ENCODE measurements around the gene PFAS. TPM values are rescaled to one million over a fixed set of nuclear protein-coding genes. Genes with fewer than 3 reads are reported as not detected.

Gene PFAS, protein sequence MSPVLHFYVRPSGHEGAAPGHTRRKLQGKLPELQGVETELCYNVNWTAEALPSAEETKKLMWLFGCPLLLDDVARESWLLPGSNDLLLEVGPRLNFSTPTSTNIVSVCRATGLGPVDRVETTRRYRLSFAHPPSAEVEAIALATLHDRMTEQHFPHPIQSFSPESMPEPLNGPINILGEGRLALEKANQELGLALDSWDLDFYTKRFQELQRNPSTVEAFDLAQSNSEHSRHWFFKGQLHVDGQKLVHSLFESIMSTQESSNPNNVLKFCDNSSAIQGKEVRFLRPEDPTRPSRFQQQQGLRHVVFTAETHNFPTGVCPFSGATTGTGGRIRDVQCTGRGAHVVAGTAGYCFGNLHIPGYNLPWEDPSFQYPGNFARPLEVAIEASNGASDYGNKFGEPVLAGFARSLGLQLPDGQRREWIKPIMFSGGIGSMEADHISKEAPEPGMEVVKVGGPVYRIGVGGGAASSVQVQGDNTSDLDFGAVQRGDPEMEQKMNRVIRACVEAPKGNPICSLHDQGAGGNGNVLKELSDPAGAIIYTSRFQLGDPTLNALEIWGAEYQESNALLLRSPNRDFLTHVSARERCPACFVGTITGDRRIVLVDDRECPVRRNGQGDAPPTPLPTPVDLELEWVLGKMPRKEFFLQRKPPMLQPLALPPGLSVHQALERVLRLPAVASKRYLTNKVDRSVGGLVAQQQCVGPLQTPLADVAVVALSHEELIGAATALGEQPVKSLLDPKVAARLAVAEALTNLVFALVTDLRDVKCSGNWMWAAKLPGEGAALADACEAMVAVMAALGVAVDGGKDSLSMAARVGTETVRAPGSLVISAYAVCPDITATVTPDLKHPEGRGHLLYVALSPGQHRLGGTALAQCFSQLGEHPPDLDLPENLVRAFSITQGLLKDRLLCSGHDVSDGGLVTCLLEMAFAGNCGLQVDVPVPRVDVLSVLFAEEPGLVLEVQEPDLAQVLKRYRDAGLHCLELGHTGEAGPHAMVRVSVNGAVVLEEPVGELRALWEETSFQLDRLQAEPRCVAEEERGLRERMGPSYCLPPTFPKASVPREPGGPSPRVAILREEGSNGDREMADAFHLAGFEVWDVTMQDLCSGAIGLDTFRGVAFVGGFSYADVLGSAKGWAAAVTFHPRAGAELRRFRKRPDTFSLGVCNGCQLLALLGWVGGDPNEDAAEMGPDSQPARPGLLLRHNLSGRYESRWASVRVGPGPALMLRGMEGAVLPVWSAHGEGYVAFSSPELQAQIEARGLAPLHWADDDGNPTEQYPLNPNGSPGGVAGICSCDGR (N-terminal part only)
- total RNA-seq, result 10 to 100 TPM in 3 of 4 donors, 1 to 10 TPM in 1; 8.7 to 23.0 (median 17.9) TPM

DNA sequence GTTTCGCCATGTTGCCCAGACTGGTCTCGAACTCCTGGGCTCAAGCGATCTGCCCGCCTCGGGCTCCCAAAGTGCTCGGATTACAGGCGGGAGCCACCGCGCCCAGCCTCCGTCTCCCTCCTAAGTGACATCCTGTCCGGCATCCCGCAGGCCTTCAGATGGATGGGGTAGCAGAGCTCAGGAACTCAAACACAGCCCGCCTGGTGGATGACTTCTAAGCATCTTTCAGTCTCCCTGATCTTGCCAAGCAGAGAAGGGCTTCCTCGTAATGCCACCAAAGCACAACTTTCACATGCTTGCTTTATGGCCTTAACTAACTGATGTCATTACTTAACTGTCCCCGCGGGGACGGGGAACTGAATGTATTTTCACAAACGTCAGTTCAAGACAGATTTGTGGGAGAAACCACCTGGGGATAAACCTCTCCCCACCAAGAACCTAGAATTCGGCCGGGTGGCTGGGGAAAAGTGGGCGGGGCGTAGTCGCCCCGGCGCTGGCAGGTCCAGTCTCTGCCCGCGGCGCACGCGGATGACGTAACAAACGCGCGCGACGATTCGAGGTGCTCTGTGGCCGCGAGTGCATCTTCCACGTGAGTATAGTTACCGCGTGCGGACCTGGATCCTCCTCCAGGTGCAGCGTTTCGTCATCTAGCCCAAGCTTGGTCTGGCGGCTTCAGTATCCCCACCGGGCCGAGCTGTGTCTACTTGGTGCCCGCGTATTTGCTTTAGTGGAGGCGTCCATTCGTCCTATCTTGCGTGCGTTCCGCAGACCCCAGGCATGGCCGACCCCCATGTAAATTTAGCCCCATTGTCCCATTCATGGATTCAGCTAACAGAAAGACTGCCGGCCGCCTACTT, at the start of gene PFAS:
PFAS (plus strand) TSS at position 539 of the 857 bp plus-strand sequence. CDS start 4,649 bp downstream, outside the sequence.
- peak; percentile 79 for DNase-seq
- Histone ChIP-seq H3K27me3 (no peaks in the 10 kb centered on the region), H3K36me3 (peaks cover 0 to 26% (median 0%) of the 10 kb centered on the region in 3 donors), H3K9me3 (no peaks in the 10 kb centered on the region), H3K27ac (peak within 1 kb of the TSS; percentile 97 to 99 (median 98)), H3K4me3 (peak within 1 kb of the TSS; percentile 57 to 83 (median 68)), H3K4me1 (peaks cover 3 to 39% (median 7%) of the 10 kb centered on the region in 3 donors)
- intact Hi-C loops (cut with DNase I), result no loop called here
- TF ChIP-seq, protein P1, sequence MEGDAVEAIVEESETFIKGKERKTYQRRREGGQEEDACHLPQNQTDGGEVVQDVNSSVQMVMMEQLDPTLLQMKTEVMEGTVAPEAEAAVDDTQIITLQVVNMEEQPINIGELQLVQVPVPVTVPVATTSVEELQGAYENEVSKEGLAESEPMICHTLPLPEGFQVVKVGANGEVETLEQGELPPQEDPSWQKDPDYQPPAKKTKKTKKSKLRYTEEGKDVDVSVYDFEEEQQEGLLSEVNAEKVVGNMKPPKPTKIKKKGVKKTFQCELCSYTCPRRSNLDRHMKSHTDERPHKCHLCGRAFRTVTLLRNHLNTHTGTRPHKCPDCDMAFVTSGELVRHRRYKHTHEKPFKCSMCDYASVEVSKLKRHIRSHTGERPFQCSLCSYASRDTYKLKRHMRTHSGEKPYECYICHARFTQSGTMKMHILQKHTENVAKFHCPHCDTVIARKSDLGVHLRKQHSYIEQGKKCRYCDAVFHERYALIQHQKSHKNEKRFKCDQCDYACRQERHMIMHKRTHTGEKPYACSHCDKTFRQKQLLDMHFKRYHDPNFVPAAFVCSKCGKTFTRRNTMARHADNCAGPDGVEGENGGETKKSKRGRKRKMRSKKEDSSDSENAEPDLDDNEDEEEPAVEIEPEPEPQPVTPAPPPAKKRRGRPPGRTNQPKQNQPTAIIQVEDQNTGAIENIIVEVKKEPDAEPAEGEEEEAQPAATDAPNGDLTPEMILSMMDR (IDR thresholded peaks at IDR 0.05), result peak in 1 of 6 experiments; percentile 27
- TF ChIP-seq POLR2A (IDR thresholded peaks at IDR 0.05), result peak in 2 of 4 donors; percentile 47 to 71
- 0% methylated on average over 3 to 15 of the region's 58 CpGs for WGBS, 2 donors

DNA sequence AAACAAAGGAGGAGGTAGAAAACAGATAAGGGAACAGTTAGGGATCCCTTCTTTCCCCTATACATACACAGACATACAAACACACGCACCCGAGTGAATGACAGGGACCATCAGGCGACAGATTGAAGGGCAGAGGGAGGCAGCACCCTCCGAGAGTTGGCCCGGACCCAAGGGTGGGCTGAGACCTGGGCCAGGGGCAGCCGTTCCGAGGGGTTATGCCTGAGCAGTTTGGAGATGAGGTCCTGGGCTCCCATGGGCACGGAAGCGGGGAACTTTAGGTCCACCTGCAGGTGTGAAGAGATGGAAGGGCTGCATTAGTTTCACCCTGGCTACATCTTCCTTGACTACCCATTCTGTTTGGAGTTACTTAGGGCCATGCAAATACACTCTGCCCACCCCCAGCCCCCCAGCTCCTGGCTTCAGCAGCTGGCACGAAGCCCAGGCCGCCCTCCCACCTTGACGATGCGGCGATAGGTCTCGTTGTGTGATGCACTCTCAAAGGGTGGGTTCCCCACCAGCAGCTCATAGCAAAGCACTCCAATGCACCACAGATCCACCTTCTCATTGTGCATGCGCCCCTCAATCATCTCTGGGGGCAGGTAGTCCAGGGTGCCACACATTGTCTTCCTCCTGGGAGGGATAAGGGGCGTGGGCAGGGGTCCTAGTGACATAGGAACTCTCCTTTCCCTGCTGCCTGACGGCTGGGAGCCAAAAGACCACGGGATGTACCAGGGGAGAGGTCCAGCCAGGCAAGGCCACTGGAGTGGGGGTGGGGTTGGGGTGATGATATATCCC, 44.1 kb upstream of the PFAS start:
- Histone ChIP-seq H3K27ac (no peak overlapping the region), H3K4me3 (no peak overlapping the region), H3K9me3 (no peaks in the 10 kb centered on the region), H3K27me3 (no peaks in the 10 kb centered on the region), H3K4me1 (peaks cover 3 to 38% (median 3%) of the 10 kb centered on the region in 3 donors), H3K36me3 (no peaks in the 10 kb centered on the region)
- WGBS, 2 donors, result 82 to 90% methylated on average over 11 to 14 of the region's 19 CpGs
- intact Hi-C loops (cut with DNase I), result no loop called here
- no peak for DNase-seq
- TF ChIP-seq, protein P1 (IDR thresholded peaks at IDR 0.05), result no peak
- no peak for TF ChIP-seq POLR2A (IDR thresholded peaks at IDR 0.05)

DNA sequence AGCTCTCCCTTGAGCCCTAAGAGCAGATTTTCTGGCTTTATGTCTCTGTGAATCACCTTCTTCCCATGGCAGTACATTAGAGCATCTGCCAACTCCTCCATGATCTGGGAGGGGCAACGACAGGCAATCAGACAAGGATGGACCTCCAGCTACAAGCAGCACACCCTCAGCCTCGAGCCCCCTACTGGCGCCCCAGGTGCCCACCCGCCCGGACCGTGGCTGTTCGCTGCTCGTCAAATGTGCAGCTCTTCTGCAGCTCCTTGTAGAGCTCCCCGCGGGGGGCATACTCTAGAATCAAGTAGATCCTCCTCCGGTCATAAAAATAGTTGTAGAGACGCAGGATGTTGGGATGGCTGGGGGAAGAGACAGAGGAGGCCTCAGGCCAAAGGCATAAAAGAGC, 42.6 kb upstream of the PFAS start:
- Histone ChIP-seq H3K4me3 (no peak overlapping the region), H3K4me1 (peaks cover 6 to 43% (median 7%) of the 10 kb centered on the region in 3 donors), H3K9me3 (no peaks in the 10 kb centered on the region), H3K27me3 (no peaks in the 10 kb centered on the region), H3K27ac (peak overlapping the region in 1 of 4 donors; percentile 10), H3K36me3 (no peaks in the 10 kb centered on the region)
- TF ChIP-seq, protein P1 (IDR thresholded peaks at IDR 0.05), result no peak
- TF ChIP-seq POLR2A (IDR thresholded peaks at IDR 0.05), result no peak
- DNase-seq, result no peak
- intact Hi-C loops (cut with DNase I), result no loop called here
- WGBS, 2 donors, result 89 to 95% methylated on average over 3 to 6 of the region's 12 CpGs

Data from esophagus squamous epithelium (tissue), 5 donors.